Midbrain (tissue), 1 donor: ENCODE results near the gene MASTL.

Source experiments
- DNase-seq: peaks from one replicate; lab custom pipeline; 2025; lab: John Stamatoyannopoulos, UW

The MASTL gene

DNA sequence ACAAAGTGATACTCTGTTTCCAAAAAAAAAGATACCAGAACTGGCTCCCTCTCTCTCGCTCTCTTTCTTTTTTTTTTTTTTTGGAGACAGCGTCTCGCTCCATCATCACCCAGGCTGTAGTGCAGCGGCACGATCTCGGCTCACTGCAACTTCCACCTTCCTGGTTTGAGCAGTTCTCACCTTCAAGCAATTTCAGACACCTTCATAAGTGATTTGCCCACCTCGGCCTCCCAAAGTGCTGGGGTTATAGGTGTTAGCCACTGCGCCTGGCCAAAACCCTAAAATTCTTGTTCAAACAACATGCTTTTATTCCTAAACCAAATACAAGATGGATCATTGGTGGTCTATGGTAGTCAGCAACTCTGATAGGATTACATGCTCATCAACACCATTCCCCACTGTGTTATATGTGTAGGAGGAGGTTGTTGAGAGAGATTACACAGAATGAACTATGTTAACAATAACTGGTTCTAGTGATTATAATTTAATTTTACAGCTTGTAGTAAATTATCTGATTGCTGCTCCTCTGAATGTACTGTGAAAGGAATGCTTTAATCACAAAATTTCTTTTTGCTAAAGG, 69.9 kb downstream of the MASTL start:
- no peak for DNase-seq

DNA sequence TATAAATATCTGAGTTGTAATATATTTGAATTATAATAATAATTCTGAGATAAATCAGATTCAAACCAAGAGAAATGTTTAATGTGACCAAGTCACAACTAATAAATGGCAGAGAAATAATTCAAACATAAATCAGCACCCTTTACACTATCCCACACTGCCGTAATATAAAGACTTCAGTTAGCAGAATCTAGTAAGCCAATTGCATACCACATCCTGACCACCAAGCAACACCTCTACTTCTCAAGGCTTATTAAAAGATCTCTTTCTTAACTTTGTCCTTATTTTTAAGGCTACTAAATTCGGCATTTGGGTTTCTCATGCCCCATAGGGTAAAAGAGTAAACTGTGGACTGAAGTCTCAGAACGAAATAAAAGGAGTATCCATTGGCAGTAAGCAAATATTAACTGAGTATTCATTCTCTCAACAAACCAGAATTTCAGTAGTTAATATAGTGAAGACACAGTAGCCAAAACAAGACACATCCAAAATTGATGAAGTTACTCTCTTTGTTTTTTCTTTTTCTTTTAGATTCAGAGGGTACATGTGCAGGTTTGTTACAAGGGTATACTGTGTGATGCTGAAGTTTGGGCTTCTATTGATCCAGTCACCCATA, 70.6 kb downstream of the MASTL start:
- DNase-seq, result no peak

GRCh38 chr10:27230022-27230421, 74.9 kb downstream of the MASTL start:
- no peak for DNase-seq

DNA sequence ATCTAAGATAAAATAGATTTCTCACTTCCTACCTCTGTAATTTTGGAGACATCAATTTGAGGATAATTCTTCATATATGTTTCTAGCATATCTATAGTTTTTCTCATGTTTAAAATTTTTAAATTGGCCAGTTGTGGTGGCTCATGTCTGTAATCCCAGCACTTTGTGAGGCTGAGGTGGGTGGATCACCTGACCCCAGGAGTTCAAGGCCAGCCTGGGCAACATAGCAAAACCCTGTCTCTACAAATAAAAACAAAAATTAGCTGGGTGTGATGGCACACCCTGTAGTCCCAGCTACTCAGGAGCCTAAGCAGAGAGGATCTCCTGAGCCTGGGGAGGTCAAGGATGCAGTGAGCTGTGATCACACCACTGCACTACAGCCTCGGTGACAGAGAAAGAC, 80.6 kb downstream of the MASTL start:
- no peak for DNase-seq
